GM23248 (cell line): ENCODE results near the gene TIMM44.

Experiments used
- EZH2 ChIP-seq: fragments of 200-600 bp; sonication (generic); IDR thresholded peaks from 2 replicates; pipeline ENCODE4 v1.6.1; 2018; ENCODE audit warnings: antibody characterized with exemption, mild to moderate bottlenecking; ENCODE audit not compliant: insufficient read depth, poor library complexity, severe bottlenecking
- EZH2phosphoT487 ChIP-seq: fragments of 200-600 bp; sonication (generic); IDR thresholded peaks from 2 replicates; pipeline ENCODE4 v1.6.1; 2018; ENCODE audit warnings: antibody characterized with exemption, moderate library complexity, mild to moderate bottlenecking, low read depth; ENCODE audit not compliant: insufficient read depth

- TF ChIP-seq EZH2phosphoT487 (no peak), EZH2 (no peak)
Observed at GRCh38 chr19:7933411-7933810, 10.1 kb downstream of the TIMM44 start.
